Glomerular visceral epithelial cell (primary cell): ENCODE data around the gene ATRAID.
"Not testable (repeated sequence)": the region's sequence is repeated elsewhere in the genome, so short reads cannot be mapped to it uniquely, and the experiment has no call there.

ENCODE experiments used
- DNase-seq: peaks from one replicate; pipeline ENCODE4 v3.0.0-alpha.2; 2016; ENCODE audit errors: extremely low spot score

ATRAID gene

GRCh38 chr2:27211943-27212625, at the start of gene ATRAID, which contains the start of gene SLC5A6:
ATRAID (plus strand) TSS chr2:27212041; CDS start chr2:27212369, 328 bp downstream.
SLC5A6 (minus strand) TSS chr2:27212268; CDS start chr2:27207650, 4,618 bp downstream.
- peak; percentile 84 for DNase-seq

GRCh38 chr2:27162151-27163121, 49.4 kb upstream of the ATRAID start:
- DNase-seq, result no peak

- no peak for DNase-seq
Observed at GRCh38 chr2:27164960-27165763, 46.7 kb upstream of the ATRAID start.

GRCh38 chr2:27170581-27171337, 41.1 kb upstream of the ATRAID start:
- DNase-seq, result no peak

- DNase-seq, result no peak
Observed at GRCh38 chr2:27171351-27171848, 40.4 kb upstream of the ATRAID start.

- no peak for DNase-seq
Observed at GRCh38 chr2:27174638-27175037, 37.2 kb upstream of the ATRAID start.

- DNase-seq, result no peak
Observed at GRCh38 chr2:27175330-27175729, 36.5 kb upstream of the ATRAID start.

GRCh38 chr2:27175781-27176180, 36.1 kb upstream of the ATRAID start:
- DNase-seq, result not testable (repeated sequence)

GRCh38 chr2:27177441-27178351, 34.1 kb upstream of the ATRAID start:
- DNase-seq, result no peak

- DNase-seq, result no peak
Observed at GRCh38 chr2:27178469-27178868, 33.4 kb upstream of the ATRAID start.

GRCh38 chr2:27179344-27180000, 32.4 kb upstream of the ATRAID start:
- DNase-seq, result no peak

- DNase-seq, result no peak
Observed at GRCh38 chr2:27182346-27182745, 29.5 kb upstream of the ATRAID start.

GRCh38 chr2:27184115-27184514, 27.7 kb upstream of the ATRAID start:
- DNase-seq, result no peak

- no peak for DNase-seq
Observed at GRCh38 chr2:27185331-27186026, 26.4 kb upstream of the ATRAID start.

GRCh38 chr2:27186613-27187345, 25.1 kb upstream of the ATRAID start:
- no peak for DNase-seq

- no peak for DNase-seq
Observed at GRCh38 chr2:27189989-27190388, 21.9 kb upstream of the ATRAID start.

- peak; percentile 34 for DNase-seq
Observed at GRCh38 chr2:27191070-27191829, 20.6 kb upstream of the ATRAID start.
